Endothelial cell of umbilical vein (primary cell): ENCODE measurements around the gene WNT4.

ENCODE experiments used
- CTCF ChIP-seq, 2 donors: IDR thresholded peaks; 1 replicate in 1 of 2; 2 replicates in 1 of 2; pipeline ENCODE4 v1.5.1; 2011; ENCODE audit warnings: low read length in 2 of 2, mild to moderate bottlenecking in 2 of 2, moderate library complexity in 2 of 2, control low read depth in 1 of 2, inconsistent platforms in 1 of 2, low read depth in 1 of 2; ENCODE audit not compliant: insufficient read depth in 1 of 2; ENCODE audit errors: extremely low read depth in 1 of 2
- EZH2 ChIP-seq: IDR thresholded peaks from 2 replicates; pipeline ENCODE4 v1.6.1; 2012; ENCODE audit warnings: borderline replicate concordance, low read depth, mild to moderate bottlenecking, moderate library complexity, low read length, inconsistent platforms; ENCODE audit not compliant: severe bottlenecking
- JUN ChIP-seq: IDR thresholded peaks from 2 replicates; pipeline ENCODE4 v1.6.1; 2011; ENCODE audit warnings: borderline replicate concordance, low read depth; ENCODE audit not compliant: insufficient read length, insufficient read depth

GRCh38 chr1:22163564-22163963 lies 20.7 kb upstream of the WNT4 start:
- TF ChIP-seq CTCF (IDR thresholded peaks at IDR 0.05; ENCODE audit: extremely low read depth in 1 of 2, insufficient read depth in 1 of 2, low read depth in 1 of 2, low read length in 2 of 2) (no peak), EZH2 (no peak), JUN (no peak)
